SK-N-MC (cell line): ENCODE results near the gene CAMK2G.

Source experiments
- DNase-seq: peaks from one replicate; pipeline ENCODE4 v3.0.0-alpha.2; 2011; ENCODE audit warnings: low read depth, low spot score
- H3K27ac ChIP-seq: fragments of 200-600 bp; sonication (generic); 2 replicates; pipeline ENCODE4 v1.5.1; 2016; ENCODE audit warnings: mixed run types
- H3K36me3 ChIP-seq: fragments of 200-600 bp; sonication (generic); 2 replicates; pipeline ENCODE4 v1.6.1; 2017; ENCODE audit warnings: antibody characterized with exemption, low read length, mixed read lengths; ENCODE audit not compliant: insufficient read depth
- H3K4me3 ChIP-seq: fragments of 200-600 bp; sonication (generic); 2 replicates; pipeline ENCODE4 v1.5.1; 2016
- H3K9ac ChIP-seq: fragments of 200-600 bp; sonication (generic); 2 replicates; pipeline ENCODE4 v1.8.0; 2017; ENCODE audit warnings: mixed run types, mixed read lengths; ENCODE audit not compliant: insufficient read length
- H3K9me3 ChIP-seq: fragments of 200-600 bp; sonication (generic); 2 replicates; pipeline ENCODE4 v1.6.1; 2017; ENCODE audit warnings: low read depth, mild to moderate bottlenecking, antibody characterized with exemption, low read length, moderate library complexity, mixed read lengths
- EZH2 ChIP-seq: fragments of 200-600 bp; sonication (generic); IDR thresholded peaks from one replicate; pipeline ENCODE4 v1.6.1; 2017; ENCODE audit warnings: antibody characterized with exemption
- FOXP2 ChIP-seq: optimal IDR thresholded peaks from 2 replicates; pipeline ENCODE3; 2011; ENCODE audit warnings: mild to moderate bottlenecking, moderate library complexity; ENCODE audit not compliant: insufficient read depth; ENCODE audit errors: extremely low read length, control extremely low read depth
- POLR2AphosphoS5 ChIP-seq: IDR thresholded peaks from 2 replicates; pipeline ENCODE4 v1.6.1; 2012; ENCODE audit warnings: mild to moderate bottlenecking, low read depth, low read length, borderline replicate concordance

Gene CAMK2G

DNA sequence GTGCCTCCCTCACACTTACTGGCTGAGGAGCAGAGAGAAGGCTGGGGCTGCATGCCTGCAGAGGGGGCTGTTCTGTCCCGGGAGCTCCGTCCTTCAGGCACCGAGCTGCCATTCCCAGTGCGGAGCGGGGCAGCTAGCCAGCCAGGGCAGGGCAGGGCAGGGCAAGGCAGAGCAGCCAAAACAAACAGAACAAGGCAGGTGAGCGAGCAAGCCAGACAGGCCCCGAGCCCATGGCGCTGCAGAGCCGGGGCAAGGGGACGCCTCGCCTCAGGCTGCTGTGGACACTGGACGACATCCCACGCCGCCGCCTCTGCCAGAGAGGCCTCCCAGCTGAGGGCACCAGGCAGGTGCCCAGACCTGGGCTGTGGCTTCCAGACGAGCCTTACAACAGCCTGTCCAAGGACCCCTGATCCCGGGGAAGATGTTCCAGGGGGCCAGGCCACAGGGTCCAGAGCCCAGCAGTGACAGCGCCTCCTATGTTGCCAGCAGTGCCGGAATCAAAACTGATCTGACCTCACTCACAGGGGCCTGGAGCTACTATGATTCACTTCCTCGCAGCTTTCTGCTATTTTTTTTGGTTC, 54.8 kb downstream of the CAMK2G start:
- Histone ChIP-seq H3K9ac (no peak overlapping the region), H3K4me3 (no peak overlapping the region), H3K9me3 (no peaks in the 10 kb centered on the region), H3K27ac (no peak overlapping the region), H3K36me3 (no peaks in the 10 kb centered on the region)
- no peak for DNase-seq
- TF ChIP-seq EZH2: no peak
- no peak for TF ChIP-seq FOXP2
- TF ChIP-seq POLR2AphosphoS5: no peak

DNA sequence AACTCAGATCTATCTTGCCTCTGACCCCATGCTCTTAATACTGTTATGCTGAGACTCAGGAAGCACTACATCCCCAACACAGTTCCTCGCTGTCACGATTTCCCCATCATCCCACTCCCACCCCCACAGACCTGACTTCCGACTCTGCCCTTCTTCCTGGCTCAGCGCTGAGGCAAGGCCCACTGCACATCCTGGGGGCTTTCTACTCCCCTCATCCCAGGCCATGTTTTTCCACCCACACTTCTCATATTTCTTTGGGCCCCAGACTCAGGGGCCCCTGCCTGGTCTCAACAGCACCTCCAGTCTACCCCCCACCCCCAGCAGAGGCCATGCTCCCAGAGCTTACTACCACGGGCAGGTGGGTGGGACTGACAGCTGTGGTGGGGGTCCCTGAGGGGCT, 55.3 kb downstream of the CAMK2G start:
- H3K9ac ChIP-seq: no peak overlapping the region
- H3K36me3 ChIP-seq: no peaks in the 10 kb centered on the region

GRCh38 chr10:73818402-73818801, 56.0 kb downstream of the CAMK2G start:
- TF ChIP-seq FOXP2: no peak
- no peak for TF ChIP-seq EZH2
- TF ChIP-seq POLR2AphosphoS5: no peak
- Histone ChIP-seq H3K4me3 (no peak overlapping the region), H3K27ac (no peak overlapping the region), H3K36me3 (no peaks in the 10 kb centered on the region), H3K9ac (no peak overlapping the region), H3K9me3 (no peaks in the 10 kb centered on the region)
- DNase-seq: no peak

More for the DNA sequence above, 55.3 kb downstream of the CAMK2G start:
- no peak for DNase-seq
- TF ChIP-seq EZH2 (no peak), POLR2AphosphoS5 (no peak), FOXP2 (no peak)
- no peaks in the 10 kb centered on the region for H3K9me3 ChIP-seq
- no peak overlapping the region for H3K27ac ChIP-seq
- no peak overlapping the region for H3K4me3 ChIP-seq

- H3K36me3 ChIP-seq: no peaks in the 10 kb centered on the region
- no peak overlapping the region for H3K9ac ChIP-seq
- H3K27ac ChIP-seq: no peak overlapping the region
- TF ChIP-seq POLR2AphosphoS5 (no peak), EZH2 (no peak), FOXP2 (no peak)
- H3K4me3 ChIP-seq: no peak overlapping the region
- no peak for DNase-seq
- no peaks in the 10 kb centered on the region for H3K9me3 ChIP-seq
Observed at GRCh38 chr10:73817826-73818225, 56.5 kb downstream of the CAMK2G start.

DNA sequence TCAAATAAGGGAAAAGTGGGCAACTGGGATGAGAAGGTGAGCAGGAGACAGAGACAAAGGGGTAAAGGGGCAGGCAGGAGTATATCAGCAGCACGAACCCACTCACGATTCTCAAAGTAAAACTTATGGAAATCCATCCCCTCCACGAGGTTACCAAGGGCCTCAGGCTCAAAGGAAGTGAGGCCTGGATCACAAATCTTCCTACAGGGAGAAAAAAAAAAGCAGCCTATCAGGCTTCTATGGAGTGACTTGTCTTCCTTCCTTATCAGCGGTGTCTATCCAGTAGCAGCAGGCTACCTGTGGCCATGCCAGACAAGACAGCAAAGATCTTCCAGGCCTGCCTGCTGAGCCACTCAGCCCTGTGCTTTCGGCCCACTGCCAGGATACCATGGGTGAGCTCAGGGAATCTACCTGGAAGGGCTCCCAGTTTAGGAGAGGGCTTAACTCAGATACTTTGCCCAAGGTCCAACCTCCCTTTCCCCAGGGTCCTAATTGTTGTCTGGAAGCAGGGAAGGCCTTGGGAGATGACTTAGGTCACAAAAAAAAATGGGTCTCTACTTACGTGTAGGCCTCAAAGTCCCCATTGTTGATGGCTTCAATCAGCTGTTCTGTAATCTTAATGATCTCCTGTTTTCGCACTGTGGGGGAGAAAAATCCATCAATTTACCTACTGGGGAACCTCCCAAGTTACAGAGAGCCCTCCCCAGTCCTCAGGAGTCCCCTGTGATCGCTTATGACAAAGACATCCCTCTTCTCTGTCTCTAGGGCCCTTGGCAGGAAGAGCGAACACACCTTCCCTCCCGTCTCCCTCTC, 57.2 kb downstream of the CAMK2G start:
- Histone ChIP-seq H3K9ac (no peak overlapping the region), H3K4me3 (no peak overlapping the region), H3K27ac (no peak overlapping the region), H3K36me3 (no peaks in the 10 kb centered on the region), H3K9me3 (no peaks in the 10 kb centered on the region)
- no peak for DNase-seq
- TF ChIP-seq EZH2: no peak
- no peak for TF ChIP-seq FOXP2
- TF ChIP-seq POLR2AphosphoS5: no peak

DNA sequence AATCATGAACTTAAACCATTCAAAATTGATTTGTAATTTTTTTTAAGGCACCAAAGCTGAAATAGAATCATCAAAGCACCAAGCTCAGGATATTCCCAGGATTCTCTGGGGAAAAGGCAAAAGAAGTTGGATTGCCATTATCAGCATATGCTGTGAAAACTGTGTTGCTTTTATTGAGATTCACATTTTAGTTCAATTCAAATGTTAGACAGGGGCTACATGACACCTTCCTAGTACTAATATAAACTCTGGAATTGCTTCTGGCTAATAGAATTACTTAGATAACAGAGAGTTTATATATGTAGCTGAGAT, 58.7 kb downstream of the CAMK2G start:
- TF ChIP-seq EZH2 (no peak), POLR2AphosphoS5 (no peak), FOXP2 (no peak)
- no peak overlapping the region for H3K4me3 ChIP-seq
- no peaks in the 10 kb centered on the region for H3K9me3 ChIP-seq
- no peak overlapping the region for H3K9ac ChIP-seq
- no peak for DNase-seq
- no peaks in the 10 kb centered on the region for H3K36me3 ChIP-seq
- H3K27ac ChIP-seq: peak overlapping the region; percentile 77

DNA sequence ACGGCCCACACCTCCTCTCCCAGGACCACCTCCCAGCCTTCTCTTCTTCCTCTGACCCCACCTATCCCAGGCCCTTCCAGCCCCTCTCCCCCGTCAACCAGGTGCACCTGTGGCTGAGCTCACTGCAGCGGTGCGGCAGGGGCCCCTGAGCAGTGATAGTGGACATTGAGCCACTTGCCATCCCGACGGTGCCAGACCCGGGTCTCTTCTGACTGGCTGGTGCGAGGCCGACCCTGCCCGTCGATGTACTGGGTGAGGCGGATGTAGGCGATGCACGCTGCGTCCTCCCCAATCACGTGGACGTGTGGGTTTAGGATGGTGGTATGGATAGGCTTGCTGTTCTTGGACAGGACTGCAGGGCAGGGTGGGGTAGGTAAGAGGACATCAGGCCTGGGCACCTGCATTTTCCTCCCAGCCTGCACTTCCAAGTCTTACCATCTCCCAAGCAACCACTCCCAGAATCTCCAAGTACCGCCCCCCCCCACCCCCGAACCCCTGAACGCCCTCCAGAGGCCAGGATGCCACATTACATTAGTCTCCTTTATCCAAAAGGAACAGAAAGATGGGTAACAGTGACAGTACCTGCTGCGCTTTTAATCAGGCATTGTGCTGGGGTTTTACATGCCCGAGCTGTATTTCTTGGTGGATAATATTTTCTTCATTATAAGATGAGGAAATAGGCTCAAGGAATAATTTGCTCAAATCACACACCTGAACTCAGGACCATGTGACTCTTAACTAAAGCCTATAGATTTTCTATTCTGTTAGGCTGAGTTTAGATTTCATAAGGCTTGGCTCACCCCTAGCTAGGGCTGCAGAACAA, 59.2 kb downstream of the CAMK2G start:
- H3K27ac ChIP-seq: peak overlapping the region; percentile 77; the same call in 1 of the 2 replicates
- TF ChIP-seq POLR2AphosphoS5: no peak
- TF ChIP-seq FOXP2: no peak
- TF ChIP-seq EZH2: no peak
- no peak overlapping the region for H3K4me3 ChIP-seq
- DNase-seq: no peak
- H3K36me3 ChIP-seq: no peaks in the 10 kb centered on the region
- no peak overlapping the region for H3K9ac ChIP-seq
- H3K9me3 ChIP-seq: no peaks in the 10 kb centered on the region

DNA sequence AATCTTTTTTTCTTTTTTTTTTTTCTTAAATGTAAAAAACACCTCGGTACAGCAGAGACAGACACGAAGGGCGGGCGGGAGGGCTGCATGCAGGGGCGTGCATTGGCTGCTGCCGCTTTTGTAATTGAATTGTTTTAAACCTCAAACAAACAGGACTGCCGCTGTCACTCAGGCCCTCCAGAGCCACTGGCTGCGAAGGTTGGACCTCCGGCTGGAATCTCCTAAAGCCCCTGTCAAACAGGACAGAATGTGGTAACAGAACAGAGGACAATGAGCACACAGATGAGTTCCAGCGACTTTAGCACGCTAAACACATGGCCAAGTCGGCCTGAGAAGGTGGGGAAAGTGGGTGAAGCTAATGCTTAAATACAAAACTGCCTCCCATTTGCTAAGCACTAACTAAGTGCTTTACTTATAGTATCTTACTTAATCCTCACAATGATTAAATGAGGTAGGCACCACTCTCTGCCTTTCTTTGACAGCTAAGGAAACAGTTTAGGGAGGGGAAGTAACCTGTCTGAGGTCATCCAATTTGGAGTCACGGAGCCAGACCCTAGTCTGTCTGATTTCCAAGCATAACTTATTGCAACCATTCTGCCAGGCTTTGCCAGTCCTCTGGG, 60.0 kb downstream of the CAMK2G start:
- TF ChIP-seq EZH2: no peak
- TF ChIP-seq FOXP2: no peak
- TF ChIP-seq POLR2AphosphoS5: no peak
- H3K9ac ChIP-seq: no peak overlapping the region
- H3K27ac ChIP-seq: no peak overlapping the region
- H3K36me3 ChIP-seq: no peaks in the 10 kb centered on the region
- no peaks in the 10 kb centered on the region for H3K9me3 ChIP-seq
- no peak overlapping the region for H3K4me3 ChIP-seq
- no peak for DNase-seq
